Endothelial cell of umbilical vein (primary cell): ENCODE data around the gene TFDP1. TPM values are rescaled to one million over a fixed set of nuclear protein-coding genes. Genes with fewer than 3 reads are reported as not detected.

ENCODE experiments used
- BruUV-seq: library from RNA; stranded (reverse); fragments of 400-500 nt; replicated peaks from 2 replicates; lab custom pipeline; 2021; lab: Mats Ljungman, UMichigan
- CTCF ChIA-PET: fragments of 300-600, 350-600 bp; sonication (Branson Sonifier 250); formaldehyde crosslinking; loops from one replicate; lab custom pipeline; 2021; ENCODE audit warnings: antibody characterized with exemption, inconsistent platforms; lab: Charles Lee
- POLR2A ChIA-PET: fragments of 300-600, 350-600 bp; sonication (Branson Sonifier 250); formaldehyde crosslinking; loops from one replicate; lab custom pipeline; 2021; ENCODE audit warnings: antibody characterized with exemption, inconsistent platforms; lab: Charles Lee
- DNase-seq: peaks from one replicate; pipeline ENCODE4 v3.0.0-alpha.2; 2011; ENCODE audit warnings: low read depth, low spot score
- FAIRE-seq: peaks from 2 replicates; lab custom pipeline; 2011; peaks lifted over from hg19 to GRCh38; lab: Jason Lieb, UNC
- H2AFZ ChIP-seq: 2 replicates; pipeline ENCODE4 v1.6.0; 2012; ENCODE audit warnings: low read depth, low read length, control low read depth, inconsistent platforms
- H3K27ac ChIP-seq: 2 replicates; pipeline ENCODE4 v1.5.1; 2011; ENCODE audit warnings: low read depth, mild to moderate bottlenecking, control low read depth, low read length, moderate library complexity; ENCODE audit not compliant: insufficient read depth
- H3K27me3 ChIP-seq, 2 experiments: 2 replicates each; pipeline versions ENCODE4 v1.6.0 to v1.6.1; 2011; ENCODE audit warnings: low read length in 2 of 2, mixed read lengths in 1 of 2; ENCODE audit not compliant: control insufficient read depth in 2 of 2, insufficient read depth in 2 of 2
- H3K36me3 ChIP-seq, 2 experiments: 2 replicates in 1 of 2; 3 replicates in 1 of 2; pipeline ENCODE4 v1.5.1; 2011; ENCODE audit warnings: low read length in 2 of 2, mild to moderate bottlenecking in 1 of 2, moderate library complexity in 1 of 2; ENCODE audit not compliant: control insufficient read depth in 2 of 2, insufficient read depth in 2 of 2; ENCODE audit errors: extremely low read depth in 1 of 2
- H3K4me1 ChIP-seq: 3 replicates; pipeline ENCODE4 v1.5.1; 2011; ENCODE audit warnings: mild to moderate bottlenecking, low read length; ENCODE audit not compliant: control insufficient read depth, insufficient read depth; ENCODE audit errors: extremely low read depth
- H3K4me2 ChIP-seq: 2 replicates; pipeline ENCODE4 v1.6.1; 2011; ENCODE audit warnings: low read length, control low read depth, mixed read lengths; ENCODE audit not compliant: insufficient read depth
- H3K4me3 ChIP-seq, 3 experiments: fragments of 200-600 bp in 1 of 3; sonication (generic), shearing (Covaris generic) in 1 of 3; replicated peaks in 1 of 3; 2 replicates each; pipeline ENCODE4 v1.5.1; 2011 to 2016; ENCODE audit warnings: control low read depth in 3 of 3, low read length in 3 of 3, mild to moderate bottlenecking in 2 of 3, inconsistent platforms in 1 of 3, low read depth in 1 of 3, moderate library complexity in 1 of 3; ENCODE audit not compliant: insufficient read depth in 1 of 3
- H3K79me2 ChIP-seq: 2 replicates; pipeline ENCODE4 v1.6.0; 2012; ENCODE audit warnings: low read length, inconsistent platforms; ENCODE audit not compliant: control insufficient read depth, insufficient read depth
- H3K9ac ChIP-seq: replicated peaks from 2 replicates; pipeline ENCODE3; 2011; ENCODE audit warnings: low read length, control low read depth; ENCODE audit not compliant: insufficient read depth; ENCODE audit errors: extremely low read depth
- H3K9me1 ChIP-seq: replicated peaks from 3 replicates; pipeline ENCODE4 v1.6.0; 2011; ENCODE audit warnings: mild to moderate bottlenecking, low read length; ENCODE audit not compliant: control insufficient read depth, insufficient read depth; ENCODE audit errors: extremely low read depth
- H3K9me3 ChIP-seq: replicated peaks from 2 replicates; pipeline ENCODE4 v1.5.1; 2012; ENCODE audit warnings: low read length, inconsistent platforms; ENCODE audit not compliant: control insufficient read depth, insufficient read depth
- H4K20me1 ChIP-seq: replicated peaks from 2 replicates; pipeline ENCODE3; 2011; ENCODE audit warnings: mild to moderate bottlenecking, low read length; ENCODE audit not compliant: control insufficient read depth, insufficient read depth; ENCODE audit errors: extremely low read depth
- EZH2 ChIP-seq: IDR thresholded peaks from 2 replicates; pipeline ENCODE4 v1.6.1; 2012; ENCODE audit warnings: borderline replicate concordance, low read depth, mild to moderate bottlenecking, moderate library complexity, low read length, inconsistent platforms; ENCODE audit not compliant: severe bottlenecking
- FOS ChIP-seq: IDR thresholded peaks from 2 replicates; pipeline ENCODE4 v1.6.1; 2011; ENCODE audit warnings: mild to moderate bottlenecking, low read length, moderate library complexity, borderline replicate concordance; ENCODE audit not compliant: insufficient read depth
- GATA2 ChIP-seq: IDR thresholded peaks from 2 replicates; pipeline ENCODE4 v1.7.0; 2011; ENCODE audit warnings: low read depth, mild to moderate bottlenecking, moderate library complexity, mixed read lengths, low read length; ENCODE audit not compliant: insufficient read length, insufficient read depth
- JUN ChIP-seq: IDR thresholded peaks from 2 replicates; pipeline ENCODE4 v1.6.1; 2011; ENCODE audit warnings: borderline replicate concordance, low read depth; ENCODE audit not compliant: insufficient read length, insufficient read depth
- MYC ChIP-seq: IDR thresholded peaks from one replicate; pipeline ENCODE4 v1.6.1; 2011; ENCODE audit warnings: mild to moderate bottlenecking, low read depth, low read length
- POLR2A ChIP-seq: IDR thresholded peaks from 2 replicates; pipeline ENCODE4 v1.6.1; 2012; ENCODE audit warnings: low read depth, mild to moderate bottlenecking, control low read depth, low read length
- POLR2AphosphoS5 ChIP-seq: IDR thresholded peaks from 2 replicates; pipeline ENCODE4 v1.6.1; 2012; ENCODE audit warnings: low read depth, mild to moderate bottlenecking, control low read depth, low read length, moderate library complexity; ENCODE audit not compliant: insufficient read depth
- dilution Hi-C: fragments of 300-500 bp; cut with MboI; formaldehyde crosslinking; loops from one replicate; pipeline ENCODE4 v1.15.0; 2019; ENCODE audit warnings: low sequenced_read_pairs; ENCODE audit not compliant: extremely low pct_ligation_motif_present
- intact Hi-C: fragments of 100-400 bp; cut with micrococcal nuclease; formaldehyde crosslinking; loops from one replicate; pipeline ENCODE4 v1.10.0; 2022
- polyA plus RNA-seq, 4 experiments: library from polyadenylated mRNA; depleted of rRNA in 3 of 4; stranded (reverse) in 3 of 4; unstranded in 1 of 4; fragments of >200 nt; gene quantifications; 2 replicates each; pipeline versions ENCODE4 v1.2.1 to v1.2.3, GENCODE V29; 2011 to 2012; ENCODE audit warnings: missing spikeins in 1 of 4
- total RNA-seq: library from RNA; stranded (reverse); gene quantifications from 2 replicates; pipeline ENCODE4 v1.2.3, GENCODE V29; 2021
- TF ChIP-seq, protein P1 (sequence below): IDR thresholded peaks from 2 replicates; pipeline ENCODE4 v1.6.1; 2011; ENCODE audit not compliant: insufficient read depth, insufficient read length
- TF ChIP-seq, protein P2 (sequence below), 2 donors: IDR thresholded peaks; 1 replicate in 1 of 2; 2 replicates in 1 of 2; pipeline ENCODE4 v1.5.1; 2011; ENCODE audit warnings: low read length in 2 of 2, mild to moderate bottlenecking in 2 of 2, moderate library complexity in 2 of 2, control low read depth in 1 of 2, inconsistent platforms in 1 of 2, low read depth in 1 of 2; ENCODE audit not compliant: insufficient read depth in 1 of 2; ENCODE audit errors: extremely low read depth in 1 of 2

TFDP1 gene
- total and polyA plus RNA-seq, 2 donors (not counting 3 experiments of a cell fraction or from before 2014, with no cell fraction given) = 64.3 to 137 TPM

DNA sequence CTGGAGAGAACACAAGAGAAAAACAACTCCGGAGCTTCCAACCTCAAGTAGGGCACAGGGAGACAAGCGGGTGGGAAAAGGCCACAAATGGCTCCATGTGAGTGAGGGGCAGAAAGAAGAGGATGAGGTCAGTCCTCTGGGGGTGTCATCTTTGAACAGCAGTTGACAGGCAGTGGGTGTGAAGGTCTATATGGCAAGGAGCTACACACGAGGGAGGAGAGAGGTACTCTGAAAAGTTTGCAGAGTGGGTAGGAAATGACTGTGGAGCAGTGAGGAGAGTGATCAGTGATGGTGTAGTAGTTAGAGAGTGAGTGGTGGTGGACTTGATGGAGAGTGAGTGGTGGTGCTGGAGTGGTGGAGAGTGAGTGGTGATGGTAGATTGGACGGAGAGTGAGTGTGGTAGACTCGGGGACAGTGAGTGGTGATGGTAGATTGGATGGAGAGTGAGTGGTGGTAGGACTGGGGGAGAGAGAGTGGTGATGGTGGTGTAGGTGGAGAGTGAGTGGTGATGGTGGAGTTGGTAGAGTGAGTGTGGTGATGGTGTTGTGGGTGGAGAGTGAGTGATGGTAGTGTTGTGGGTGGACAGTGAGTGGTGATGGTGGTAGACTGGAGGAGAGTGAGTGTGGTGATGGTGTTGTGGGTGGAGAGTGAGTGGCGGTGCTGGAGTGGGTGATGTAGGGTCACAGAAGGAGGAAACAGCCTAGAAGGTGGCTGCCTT lies 4.0 kb downstream of the TFDP1 start:
- no peak overlapping the region for H2AFZ ChIP-seq
- TF ChIP-seq MYC (no peak), JUN (no peak), EZH2 (no peak), POLR2AphosphoS5 (no peak), FOS (no peak), GATA2 (no peak), POLR2A (no peak)
- TF ChIP-seq, protein P1, sequence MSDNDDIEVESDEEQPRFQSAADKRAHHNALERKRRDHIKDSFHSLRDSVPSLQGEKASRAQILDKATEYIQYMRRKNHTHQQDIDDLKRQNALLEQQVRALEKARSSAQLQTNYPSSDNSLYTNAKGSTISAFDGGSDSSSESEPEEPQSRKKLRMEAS = no peak
- TF ChIP-seq, protein P2, sequence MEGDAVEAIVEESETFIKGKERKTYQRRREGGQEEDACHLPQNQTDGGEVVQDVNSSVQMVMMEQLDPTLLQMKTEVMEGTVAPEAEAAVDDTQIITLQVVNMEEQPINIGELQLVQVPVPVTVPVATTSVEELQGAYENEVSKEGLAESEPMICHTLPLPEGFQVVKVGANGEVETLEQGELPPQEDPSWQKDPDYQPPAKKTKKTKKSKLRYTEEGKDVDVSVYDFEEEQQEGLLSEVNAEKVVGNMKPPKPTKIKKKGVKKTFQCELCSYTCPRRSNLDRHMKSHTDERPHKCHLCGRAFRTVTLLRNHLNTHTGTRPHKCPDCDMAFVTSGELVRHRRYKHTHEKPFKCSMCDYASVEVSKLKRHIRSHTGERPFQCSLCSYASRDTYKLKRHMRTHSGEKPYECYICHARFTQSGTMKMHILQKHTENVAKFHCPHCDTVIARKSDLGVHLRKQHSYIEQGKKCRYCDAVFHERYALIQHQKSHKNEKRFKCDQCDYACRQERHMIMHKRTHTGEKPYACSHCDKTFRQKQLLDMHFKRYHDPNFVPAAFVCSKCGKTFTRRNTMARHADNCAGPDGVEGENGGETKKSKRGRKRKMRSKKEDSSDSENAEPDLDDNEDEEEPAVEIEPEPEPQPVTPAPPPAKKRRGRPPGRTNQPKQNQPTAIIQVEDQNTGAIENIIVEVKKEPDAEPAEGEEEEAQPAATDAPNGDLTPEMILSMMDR (IDR thresholded peaks at IDR 0.05; ENCODE audit: extremely low read depth in 1 of 2, insufficient read depth in 1 of 2, low read depth in 1 of 2, low read length in 2 of 2) = no peak
- no peak overlapping the region for H3K27ac ChIP-seq
- H3K4me3 ChIP-seq = no peak overlapping the region
- peaks cover 7% of the 10 kb centered on the region for H3K4me1 ChIP-seq
- ChIA-PET CTCF (no interaction called here), POLR2A (no interaction called here)
- no peak overlapping the region for H3K4me2 ChIP-seq
- no TSS peak for BruUV-seq
- no peak overlapping the region for H3K9ac ChIP-seq
- H4K20me1 ChIP-seq = no peaks in the 10 kb centered on the region
- H3K9me3 ChIP-seq = no peaks in the 10 kb centered on the region
- H3K9me1 ChIP-seq = no peaks in the 10 kb centered on the region
- FAIRE-seq (no peak), DNase-seq (no peak)
- H3K27me3 ChIP-seq = no peaks in the 10 kb centered on the region
- intact Hi-C loops (no loop called here), dilution Hi-C loops (no loop called here)
- peaks cover 3 to 8% of the 10 kb centered on the region in 2 experiments for H3K36me3 ChIP-seq
- peaks cover 73% of the 10 kb centered on the region for H3K79me2 ChIP-seq
